NCI-H2196 (cell line): ENCODE results near the gene DHCR7.
A peak's percentile ranks its signal among the peaks of the same experiment; 100 is the strongest.
"Not testable (repeated sequence)": the region's sequence is repeated elsewhere in the genome, so short reads cannot be mapped to it uniquely, and the experiment has no call there.

ENCODE experiments used
- DNase-seq: peaks from one replicate; lab custom pipeline; 2025; ENCODE audit not compliant: unreplicated experiment; lab: John Stamatoyannopoulos, UW

Gene DHCR7

GRCh38 chr11:71438650-71439049, 9.5 kb downstream of the DHCR7 start:
- no peak for DNase-seq

DNA sequence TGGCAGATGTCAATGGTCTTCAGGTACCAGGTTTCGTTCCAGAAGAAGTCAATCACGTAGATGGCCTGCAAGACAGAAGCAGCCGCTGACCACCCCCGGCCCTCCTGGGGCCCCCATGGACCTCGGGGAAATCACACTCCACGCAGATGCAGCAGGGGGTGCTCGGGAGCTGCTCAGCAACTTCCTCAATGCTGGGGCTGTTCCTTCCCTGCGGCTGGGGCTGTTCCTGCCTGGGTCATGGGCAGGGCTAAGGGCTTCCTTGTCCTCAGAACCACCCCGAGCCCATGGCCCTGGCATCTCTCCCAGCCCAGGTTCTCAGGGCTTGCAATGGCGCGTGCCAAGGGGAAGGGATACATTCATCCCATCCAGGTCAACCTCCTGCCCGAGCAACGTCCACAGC, 10.3 kb downstream of the DHCR7 start:
- no peak for DNase-seq

GRCh38 chr11:71437399-71437798, 10.8 kb downstream of the DHCR7 start:
- no peak for DNase-seq

DNA sequence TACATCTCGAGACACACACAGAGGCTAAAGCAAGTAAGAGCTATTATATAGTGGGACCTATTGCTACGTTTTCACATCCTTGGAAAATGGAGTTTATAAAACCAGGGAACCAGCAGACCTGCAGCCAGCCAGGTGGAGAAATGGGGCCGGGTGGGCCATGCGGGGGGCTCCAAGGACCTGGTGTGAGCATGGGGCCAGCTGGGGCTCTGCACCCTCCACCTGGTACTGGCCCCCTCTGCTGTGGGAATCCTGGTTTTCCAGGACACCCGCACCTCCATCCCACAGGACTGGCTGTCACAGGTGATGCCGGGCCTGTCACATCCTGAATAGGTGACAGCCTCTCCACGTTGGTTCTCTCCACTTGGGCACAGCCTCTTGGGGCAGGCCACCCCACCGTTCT, 11.3 kb downstream of the DHCR7 start:
- DNase-seq: no peak

GRCh38 chr11:71435278-71435951, 12.8 kb downstream of the DHCR7 start:
- DNase-seq: no peak

GRCh38 chr11:71434576-71435130, 13.5 kb downstream of the DHCR7 start:
- no peak for DNase-seq

- DNase-seq: peak; percentile 29
Observed at GRCh38 chr11:71433648-71434450, 14.3 kb downstream of the DHCR7 start.

DNA sequence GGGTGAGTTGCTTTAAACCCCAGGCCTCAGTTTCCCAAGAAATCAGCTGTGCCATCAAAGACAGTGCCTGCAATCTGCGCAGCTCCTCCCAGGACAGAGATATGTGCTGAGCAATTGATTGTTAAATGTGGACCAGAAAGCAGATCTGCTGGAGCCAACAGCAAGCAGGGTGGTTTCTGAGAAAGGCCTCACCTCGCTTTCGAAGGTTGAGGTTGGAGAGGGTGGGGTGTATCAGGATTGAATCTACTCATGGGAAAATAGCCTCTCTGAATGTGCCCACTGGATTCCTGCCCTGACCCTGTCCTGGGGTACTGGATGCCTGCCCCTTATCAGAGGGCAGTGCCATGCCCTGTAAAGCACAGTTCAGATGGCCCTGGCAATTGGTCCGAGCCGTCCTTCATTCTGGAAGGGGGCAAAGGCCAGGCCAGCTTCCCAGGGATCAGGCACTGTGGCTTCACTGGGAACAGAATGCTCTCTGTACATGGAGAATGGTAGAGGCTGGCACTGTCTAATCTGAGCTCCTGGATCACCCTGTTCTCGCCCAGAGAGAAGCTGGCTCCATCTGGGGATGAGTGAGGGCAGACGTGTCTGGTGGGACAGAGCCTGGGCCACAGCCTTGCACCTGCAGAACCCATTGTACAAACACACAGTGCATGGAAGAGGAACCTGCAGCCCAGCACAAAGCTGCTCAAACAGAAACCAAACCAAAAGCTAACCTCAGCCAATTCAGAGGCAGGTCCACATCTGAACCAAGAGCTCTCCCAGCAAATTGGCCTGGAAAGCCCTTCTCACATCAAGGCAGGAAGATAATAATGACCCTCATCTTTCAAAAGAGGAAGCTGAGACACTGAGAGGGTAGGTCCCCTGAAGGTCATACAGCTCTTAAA, 15.2 kb downstream of the DHCR7 start:
- no peak for DNase-seq

DNA sequence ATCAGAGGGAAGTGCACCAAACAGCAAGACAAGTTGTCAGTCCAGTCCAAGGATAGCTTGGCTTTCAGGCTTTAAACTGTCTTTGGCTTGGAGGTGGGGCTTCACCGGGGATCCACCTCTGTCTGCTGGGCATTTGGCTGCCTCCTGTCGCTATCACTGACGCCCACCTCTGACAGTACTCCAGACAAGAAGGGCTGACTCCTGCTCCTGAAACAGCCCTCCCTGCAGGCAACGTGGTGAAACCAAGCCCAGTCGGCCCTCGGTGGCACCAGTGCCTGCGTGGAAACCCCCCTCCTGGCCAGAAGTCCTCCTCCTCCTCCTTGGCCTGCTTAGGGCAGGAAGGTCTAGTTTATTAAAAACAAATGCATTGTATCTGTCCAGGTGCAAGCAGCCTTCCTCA, 16.9 kb downstream of the DHCR7 start:
- DNase-seq: no peak

DNA sequence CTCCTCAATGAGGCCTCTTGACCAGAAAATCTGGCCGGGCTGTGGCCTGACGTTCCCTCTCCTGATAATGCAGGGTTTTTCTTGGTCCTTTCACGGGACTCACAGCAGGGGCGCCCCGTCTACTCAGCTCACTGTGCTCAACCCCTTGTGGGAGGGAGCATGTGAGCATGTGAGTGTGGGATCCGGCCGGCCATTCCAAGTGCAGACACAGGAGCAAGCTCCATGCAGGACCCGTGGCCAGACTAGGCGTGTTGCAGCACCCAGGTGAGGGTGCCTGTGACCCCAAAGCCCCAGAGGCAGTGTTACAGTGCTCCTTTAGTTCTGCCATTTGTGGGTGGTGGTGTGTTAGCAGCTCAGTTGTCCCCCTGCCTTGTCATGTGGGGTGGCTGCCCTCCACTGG, 18.0 kb downstream of the DHCR7 start:
- no peak for DNase-seq

DNA sequence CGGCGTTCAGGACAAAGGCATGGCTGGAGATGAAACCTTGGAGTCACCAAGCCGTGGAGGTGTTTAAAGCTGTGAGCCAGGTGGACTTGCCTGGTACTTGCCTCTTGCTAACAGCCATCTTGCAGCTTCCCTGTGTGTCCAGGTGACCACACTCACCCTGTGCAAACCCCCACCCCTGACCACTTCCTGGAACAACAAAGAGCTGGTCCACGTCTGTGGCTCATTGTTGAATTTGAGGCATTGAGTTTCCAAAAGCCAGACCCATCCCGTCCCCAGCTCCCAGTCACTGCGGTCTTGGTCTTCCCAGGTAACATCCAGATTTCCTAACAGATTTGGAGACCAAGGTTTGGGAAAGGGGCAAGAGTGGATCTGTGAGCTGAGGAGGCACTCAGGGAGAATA, 18.5 kb downstream of the DHCR7 start:
- DNase-seq: no peak

GRCh38 chr11:71428861-71429435, 19.2 kb downstream of the DHCR7 start:
- no peak for DNase-seq

DNA sequence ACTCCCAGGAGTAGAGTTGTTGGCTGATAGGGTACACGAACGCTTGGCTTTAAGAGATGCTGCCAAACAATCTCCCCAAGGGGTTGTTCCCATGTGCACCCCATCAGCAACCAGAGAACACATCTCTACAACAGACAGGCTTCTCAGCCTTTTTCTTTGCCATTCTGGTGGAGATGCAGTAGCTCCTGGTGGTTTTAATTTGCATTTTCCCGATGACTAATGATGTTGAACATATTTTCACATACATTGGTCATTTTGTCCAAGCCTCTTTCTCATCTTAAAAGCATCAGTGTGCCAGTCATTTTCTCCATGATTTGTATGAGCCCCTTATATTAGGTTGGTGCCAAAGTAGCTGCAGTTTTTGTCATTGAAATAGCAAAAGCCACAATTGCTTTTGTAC, 21.8 kb downstream of the DHCR7 start:
- DNase-seq: no peak

DNA sequence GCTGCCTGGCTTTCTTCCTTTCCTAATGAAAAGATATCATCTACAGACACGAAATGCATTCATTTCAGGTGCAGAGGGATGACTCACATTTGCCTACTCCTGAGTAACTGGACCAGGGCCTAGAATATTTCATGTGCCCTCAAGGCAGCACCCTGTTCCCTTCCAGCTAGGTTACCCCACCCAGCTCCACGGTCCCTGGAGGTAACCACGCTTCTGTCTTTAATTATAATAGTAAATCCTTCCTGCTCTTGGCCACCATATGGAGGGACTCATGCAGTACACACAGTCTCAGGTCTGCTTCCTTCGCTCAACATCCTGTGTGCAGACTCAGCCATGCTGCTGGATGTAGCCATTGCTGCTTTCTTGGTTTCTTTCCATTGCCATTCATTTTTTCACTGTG, 22.3 kb downstream of the DHCR7 start:
- peak; percentile 54 for DNase-seq

GRCh38 chr11:71425409-71425808, 22.8 kb downstream of the DHCR7 start:
- no peak for DNase-seq

DNA sequence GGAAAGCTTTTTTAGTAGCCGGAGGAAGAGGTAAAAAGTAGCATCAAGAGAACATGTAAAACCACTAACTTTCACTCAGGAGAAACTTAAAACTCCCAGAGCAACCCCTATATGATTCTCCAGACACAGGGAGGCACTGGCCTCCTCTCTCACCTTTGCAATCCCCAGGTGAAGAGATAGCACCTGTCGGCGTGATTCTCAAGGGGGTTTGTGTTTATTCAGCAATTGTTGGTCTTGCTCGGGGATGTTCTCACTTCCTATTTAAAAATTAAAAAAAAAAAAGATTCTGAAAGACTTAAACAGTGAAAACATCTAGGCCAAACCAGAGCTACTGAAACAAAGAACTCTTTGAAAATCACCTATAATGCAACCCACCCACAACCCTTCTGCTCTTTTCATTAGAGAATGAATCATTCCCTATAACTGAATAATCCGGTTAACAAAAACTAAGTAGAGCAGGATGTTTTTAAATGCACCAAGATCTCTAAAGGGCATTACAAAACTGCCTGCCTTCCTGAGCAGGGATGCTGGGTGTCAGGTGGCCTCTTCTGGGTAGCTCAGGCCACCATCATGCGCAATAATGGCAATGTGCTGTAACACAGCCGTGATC, 24.9 kb downstream of the DHCR7 start:
- DNase-seq: no peak

- not testable (repeated sequence) for DNase-seq
Observed at GRCh38 chr11:71422318-71422717, 25.9 kb downstream of the DHCR7 start.

DNA sequence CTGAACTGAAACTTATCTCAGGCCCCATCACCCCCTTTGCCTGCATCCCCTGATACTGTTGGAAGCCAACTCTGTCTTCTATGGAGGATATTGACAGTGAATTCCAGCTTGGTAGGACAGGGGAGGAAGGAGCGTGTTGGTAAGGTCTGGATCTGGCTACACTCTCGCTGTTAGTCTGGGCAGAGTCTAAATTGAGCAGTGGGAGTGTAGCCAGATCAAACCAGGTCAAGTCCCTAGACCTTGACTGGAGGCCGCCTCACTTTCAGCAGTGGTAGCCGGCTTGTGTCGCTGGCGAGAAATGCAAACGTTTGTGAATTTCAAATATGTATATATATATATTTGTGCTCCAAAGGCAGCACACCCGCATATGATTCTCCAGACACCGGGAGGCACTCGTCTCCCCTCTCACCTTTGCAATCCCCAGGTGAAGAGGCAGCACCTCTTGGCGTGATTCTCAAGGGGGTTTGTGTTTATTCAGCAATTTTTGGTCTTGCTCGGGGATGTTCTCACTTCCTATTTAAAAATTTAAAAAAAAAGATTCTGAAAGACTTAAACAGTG, 26.7 kb downstream of the DHCR7 start:
- no peak for DNase-seq

DNA sequence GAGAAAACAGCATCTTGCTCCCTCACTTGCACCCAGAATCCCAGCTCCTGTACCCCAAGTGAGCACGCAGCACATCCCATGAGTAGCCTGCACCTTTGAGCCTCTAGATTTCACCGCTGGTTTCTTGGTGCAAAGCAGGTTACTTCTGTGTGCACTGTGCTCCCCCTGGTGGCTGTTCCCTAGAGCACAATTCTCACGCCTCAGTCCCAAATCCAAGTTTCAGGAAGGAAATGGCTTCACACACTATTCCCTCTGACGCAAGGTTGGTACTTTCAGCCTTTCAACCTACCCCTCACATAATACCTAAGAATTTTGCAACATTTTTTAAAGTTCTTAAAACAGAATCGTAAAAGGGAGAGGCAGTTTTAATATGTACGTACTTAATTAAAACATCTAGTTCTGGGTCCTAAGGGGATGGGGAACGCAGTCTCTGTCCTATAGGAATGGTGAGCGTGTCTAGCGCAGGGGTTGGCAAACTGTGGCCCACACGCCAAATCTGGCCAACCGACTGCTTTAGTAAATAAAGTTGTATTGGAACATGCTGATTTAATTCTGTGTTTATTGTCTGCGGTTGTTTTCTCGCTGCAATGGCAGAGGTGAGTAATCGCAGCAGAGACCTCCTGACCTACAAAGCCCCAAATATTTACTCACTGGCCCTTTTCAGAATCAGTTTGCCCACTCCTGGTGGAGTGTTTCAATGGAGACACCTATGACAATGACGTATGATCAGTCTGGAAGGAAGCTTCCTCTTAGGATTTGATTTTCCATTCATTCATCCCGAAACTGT, 27.5 kb downstream of the DHCR7 start:
- peak; percentile 56 for DNase-seq
